HepG2 (cell line): ENCODE data around the gene LRRC3. TPM values are rescaled to one million over a fixed set of nuclear protein-coding genes. Genes with fewer than 3 reads are reported as not detected.

ENCODE experiments used
- AGO2 ChIP-seq: fragments of 200-400 bp; formaldehyde crosslinking; optimal IDR thresholded peaks from 2 replicates; pipeline ENCODE3; 2017; ENCODE audit warnings: mild to moderate bottlenecking, low read depth, low read length, moderate library complexity
- GABPA ChIP-seq, 2 experiments: IDR thresholded peaks; 2 replicates each; pipeline ENCODE4 v1.6.1; 2011 to 2016; ENCODE audit warnings: low read depth in 2 of 2, low read length in 1 of 2, missing biosample characterization in 1 of 2, missing genetic modification characterization in 1 of 2
- GABPB1 ChIP-seq: IDR thresholded peaks from 2 replicates; pipeline ENCODE4 v1.6.1; 2016; ENCODE audit warnings: mild to moderate bottlenecking, missing genetic modification reagents, moderate library complexity, missing compliant biosample characterization
- GFI1 ChIP-seq: sonication (generic); formaldehyde crosslinking; IDR thresholded peaks from 2 replicates; pipeline ENCODE4 v1.5.0; 2020; ENCODE audit warnings: missing genetic modification reagents, mild to moderate bottlenecking, borderline replicate concordance
- GPN1 ChIP-seq: sonication (generic); formaldehyde crosslinking; IDR thresholded peaks from 2 replicates; pipeline ENCODE4 v1.5.1; 2020; ENCODE audit warnings: missing genetic modification reagents, borderline replicate concordance
- HNRNPLL ChIP-seq: fragments of 200-400 bp; formaldehyde crosslinking; IDR thresholded peaks from 2 replicates; pipeline ENCODE4 v1.6.1; 2017; ENCODE audit warnings: mild to moderate bottlenecking, low read depth, low read length; ENCODE audit not compliant: poor library complexity, severe bottlenecking
- KDM2A ChIP-seq: sonication (generic); formaldehyde crosslinking; IDR thresholded peaks from 2 replicates; pipeline ENCODE4 v1.4.0; 2020; ENCODE audit warnings: low read depth, missing genetic modification reagents, borderline replicate concordance
- MXD4 ChIP-seq: IDR thresholded peaks from 2 replicates; pipeline ENCODE4 v1.6.1; 2016; ENCODE audit warnings: mild to moderate bottlenecking, missing biosample characterization, missing genetic modification reagents
- NFKB2 ChIP-seq: sonication (generic); formaldehyde crosslinking; IDR thresholded peaks from 2 replicates; pipeline ENCODE4 v1.4.0; 2020; ENCODE audit warnings: missing genetic modification reagents, borderline replicate concordance
- SP4 ChIP-seq: sonication (generic); formaldehyde crosslinking; IDR thresholded peaks from 2 replicates; pipeline ENCODE4 v1.8.1; 2023; ENCODE audit warnings: mild to moderate bottlenecking, missing genetic modification reagents
- THYN1 ChIP-seq: sonication (generic); formaldehyde crosslinking; IDR thresholded peaks from 2 replicates; pipeline ENCODE4 v1.8.1; 2023; ENCODE audit warnings: low read depth, mild to moderate bottlenecking, moderate library complexity, missing genetic modification reagents, borderline replicate concordance
- ZBTB38 ChIP-seq: sonication (generic); formaldehyde crosslinking; IDR thresholded peaks from 2 replicates; pipeline ENCODE4 v1.5.1; 2020; ENCODE audit warnings: mild to moderate bottlenecking, missing genetic modification reagents
- ZNF446 ChIP-seq: sonication (generic); formaldehyde crosslinking; IDR thresholded peaks from 2 replicates; pipeline ENCODE4 v1.5.0; 2020; ENCODE audit warnings: mild to moderate bottlenecking, missing genetic modification reagents
- ZNF619 ChIP-seq: sonication (generic); formaldehyde crosslinking; IDR thresholded peaks from 2 replicates; pipeline ENCODE4 v1.4.0; 2020; ENCODE audit warnings: mild to moderate bottlenecking, missing genetic modification reagents
- ZNF746 ChIP-seq: sonication (generic); formaldehyde crosslinking; IDR thresholded peaks from 2 replicates; pipeline ENCODE4 v1.8.0; 2022; ENCODE audit warnings: mild to moderate bottlenecking, missing genetic modification reagents
- ZNF768 ChIP-seq: sonication (generic); formaldehyde crosslinking; IDR thresholded peaks from 2 replicates; pipeline ENCODE4 v1.4.0; 2020; ENCODE audit warnings: missing genetic modification reagents
- polyA plus RNA-seq, 8 experiments: library from polyadenylated mRNA; depleted of rRNA in 3 of 8; stranded (reverse) in 7 of 8; unstranded in 1 of 8; fragments of >200 nt; fragmentation: Illumina TruSeq in 4 of 8; extraction: Trizol in 4 of 8; gene quantifications; 2 replicates each; pipeline versions ENCODE4 v1.2.1 to v1.2.3, GENCODE V29; 2011 to 2016; ENCODE audit warnings: low read depth in 4 of 8, missing spikeins in 1 of 8, mixed read lengths in 1 of 8; ENCODE audit not compliant: insufficient read depth in 1 of 8
- total RNA-seq, 5 experiments: library from RNA; depleted of rRNA; stranded (reverse); fragments of >200 nt; fragmentation: Illumina TruSeq; extraction: Trizol; gene quantifications; 2 replicates each; pipeline ENCODE4 v1.2.3, GENCODE V29; 2016; ENCODE audit warnings: low read depth in 1 of 5
- TF ChIP-seq, protein P1 (sequence below): sonication (generic); formaldehyde crosslinking; IDR thresholded peaks from 2 replicates; pipeline ENCODE4 v1.9.0; 2022; ENCODE audit warnings: missing genetic modification reagents, mild to moderate bottlenecking, borderline replicate concordance
- TF ChIP-seq, protein P2 (sequence below): sonication (generic); formaldehyde crosslinking; IDR thresholded peaks from 2 replicates; pipeline ENCODE4 v1.5.0; 2020; ENCODE audit warnings: mild to moderate bottlenecking, missing genetic modification reagents, moderate library complexity
- TF ChIP-seq, protein P3 (sequence below): sonication (generic); formaldehyde crosslinking; IDR thresholded peaks from 2 replicates; pipeline ENCODE4 v1.4.0; 2020; ENCODE audit warnings: low read depth, mild to moderate bottlenecking, missing genetic modification reagents
- TF ChIP-seq, protein P4 (sequence below): sonication (generic); formaldehyde crosslinking; IDR thresholded peaks from 2 replicates; pipeline ENCODE4 v1.4.0; 2020; ENCODE audit warnings: missing genetic modification reagents

The LRRC3 gene
- total and polyA plus RNA-seq, 2 of the 13 experiments (the other 11 are each of a cell fraction or from before 2014, with no cell fraction given) = 4.8 to 16.5 TPM

DNA sequence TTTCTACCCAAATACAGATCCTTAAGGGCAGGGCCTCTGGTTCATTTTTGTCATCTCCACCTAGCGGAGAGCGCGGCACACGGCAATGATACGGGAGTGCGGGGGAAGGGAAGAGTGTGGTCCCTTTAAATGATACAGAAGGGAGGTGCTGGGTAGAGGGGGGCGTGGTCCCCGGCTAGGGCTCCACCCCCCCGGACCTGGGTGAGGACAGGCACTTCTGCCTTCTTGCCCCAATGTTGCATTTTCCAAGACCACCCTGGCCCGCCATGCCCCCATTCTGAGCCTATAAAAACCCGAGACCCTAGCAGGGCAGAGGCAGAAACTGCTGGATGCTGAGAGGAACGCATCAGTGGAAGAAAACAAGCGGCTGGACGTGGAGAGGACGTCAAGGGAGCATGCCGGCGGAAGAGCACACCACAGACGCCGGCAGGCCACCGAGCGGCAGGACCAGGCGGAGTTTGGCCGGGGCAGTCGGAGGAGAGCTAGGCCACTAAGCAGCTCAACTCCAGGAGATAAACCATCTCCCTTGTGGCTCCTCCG, 30.0 kb downstream of the LRRC3 start (continued):
- TF ChIP-seq KDM2A (CRISPR knock-in tag) (0 out of 2 replicates have a peak, but pooled peaks have one; percentile 8), ZNF446 (no peak), NFKB2 (no peak), AGO2 (peak; percentile 61), GABPA (IDR thresholded peaks at IDR 0.05; ENCODE audit: low read depth, low read length) (no peak), GABPA (CRISPR knock-in tag; IDR thresholded peaks at IDR 0.05; ENCODE audit: low read depth) (peak; percentile 42; the same call in 1 of the 2 replicates), ZNF746 (no peak), THYN1 (CRISPR knock-in tag) (no peak), MXD4 (CRISPR knock-in tag) (0 out of 2 replicates have a peak, but pooled peaks have one; percentile 32), ZNF768 (CRISPR knock-in tag) (peak; percentile 78), GABPB1 (CRISPR knock-in tag) (peak; percentile 26; the same call in 1 of the 2 replicates), GFI1 (0 out of 2 replicates have a peak, but pooled peaks have one; percentile 42), SP4 (0 out of 2 replicates have a peak, but pooled peaks have one; percentile 43), HNRNPLL (peak; percentile 23), GPN1 (CRISPR knock-in tag) (no peak), ZBTB38 (CRISPR knock-in tag) (peak; percentile 99), ZNF619 (0 out of 2 replicates have a peak, but pooled peaks have one; percentile 63)
- TF ChIP-seq, protein P1, sequence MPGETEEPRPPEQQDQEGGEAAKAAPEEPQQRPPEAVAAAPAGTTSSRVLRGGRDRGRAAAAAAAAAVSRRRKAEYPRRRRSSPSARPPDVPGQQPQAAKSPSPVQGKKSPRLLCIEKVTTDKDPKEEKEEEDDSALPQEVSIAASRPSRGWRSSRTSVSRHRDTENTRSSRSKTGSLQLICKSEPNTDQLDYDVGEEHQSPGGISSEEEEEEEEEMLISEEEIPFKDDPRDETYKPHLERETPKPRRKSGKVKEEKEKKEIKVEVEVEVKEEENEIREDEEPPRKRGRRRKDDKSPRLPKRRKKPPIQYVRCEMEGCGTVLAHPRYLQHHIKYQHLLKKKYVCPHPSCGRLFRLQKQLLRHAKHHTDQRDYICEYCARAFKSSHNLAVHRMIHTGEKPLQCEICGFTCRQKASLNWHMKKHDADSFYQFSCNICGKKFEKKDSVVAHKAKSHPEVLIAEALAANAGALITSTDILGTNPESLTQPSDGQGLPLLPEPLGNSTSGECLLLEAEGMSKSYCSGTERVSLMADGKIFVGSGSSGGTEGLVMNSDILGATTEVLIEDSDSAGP (CRISPR knock-in tag) = peak; percentile 99
- TF ChIP-seq, protein P2, sequence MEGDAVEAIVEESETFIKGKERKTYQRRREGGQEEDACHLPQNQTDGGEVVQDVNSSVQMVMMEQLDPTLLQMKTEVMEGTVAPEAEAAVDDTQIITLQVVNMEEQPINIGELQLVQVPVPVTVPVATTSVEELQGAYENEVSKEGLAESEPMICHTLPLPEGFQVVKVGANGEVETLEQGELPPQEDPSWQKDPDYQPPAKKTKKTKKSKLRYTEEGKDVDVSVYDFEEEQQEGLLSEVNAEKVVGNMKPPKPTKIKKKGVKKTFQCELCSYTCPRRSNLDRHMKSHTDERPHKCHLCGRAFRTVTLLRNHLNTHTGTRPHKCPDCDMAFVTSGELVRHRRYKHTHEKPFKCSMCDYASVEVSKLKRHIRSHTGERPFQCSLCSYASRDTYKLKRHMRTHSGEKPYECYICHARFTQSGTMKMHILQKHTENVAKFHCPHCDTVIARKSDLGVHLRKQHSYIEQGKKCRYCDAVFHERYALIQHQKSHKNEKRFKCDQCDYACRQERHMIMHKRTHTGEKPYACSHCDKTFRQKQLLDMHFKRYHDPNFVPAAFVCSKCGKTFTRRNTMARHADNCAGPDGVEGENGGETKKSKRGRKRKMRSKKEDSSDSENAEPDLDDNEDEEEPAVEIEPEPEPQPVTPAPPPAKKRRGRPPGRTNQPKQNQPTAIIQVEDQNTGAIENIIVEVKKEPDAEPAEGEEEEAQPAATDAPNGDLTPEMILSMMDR (CRISPR knock-in tag) = peak; percentile 34; the same call in 1 of the 2 replicates
- TF ChIP-seq, protein P3, sequence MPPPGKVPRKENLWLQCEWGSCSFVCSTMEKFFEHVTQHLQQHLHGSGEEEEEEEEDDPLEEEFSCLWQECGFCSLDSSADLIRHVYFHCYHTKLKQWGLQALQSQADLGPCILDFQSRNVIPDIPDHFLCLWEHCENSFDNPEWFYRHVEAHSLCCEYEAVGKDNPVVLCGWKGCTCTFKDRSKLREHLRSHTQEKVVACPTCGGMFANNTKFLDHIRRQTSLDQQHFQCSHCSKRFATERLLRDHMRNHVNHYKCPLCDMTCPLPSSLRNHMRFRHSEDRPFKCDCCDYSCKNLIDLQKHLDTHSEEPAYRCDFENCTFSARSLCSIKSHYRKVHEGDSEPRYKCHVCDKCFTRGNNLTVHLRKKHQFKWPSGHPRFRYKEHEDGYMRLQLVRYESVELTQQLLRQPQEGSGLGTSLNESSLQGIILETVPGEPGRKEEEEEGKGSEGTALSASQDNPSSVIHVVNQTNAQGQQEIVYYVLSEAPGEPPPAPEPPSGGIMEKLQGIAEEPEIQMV (CRISPR knock-in tag) = peak; percentile 100
- TF ChIP-seq, protein P4, sequence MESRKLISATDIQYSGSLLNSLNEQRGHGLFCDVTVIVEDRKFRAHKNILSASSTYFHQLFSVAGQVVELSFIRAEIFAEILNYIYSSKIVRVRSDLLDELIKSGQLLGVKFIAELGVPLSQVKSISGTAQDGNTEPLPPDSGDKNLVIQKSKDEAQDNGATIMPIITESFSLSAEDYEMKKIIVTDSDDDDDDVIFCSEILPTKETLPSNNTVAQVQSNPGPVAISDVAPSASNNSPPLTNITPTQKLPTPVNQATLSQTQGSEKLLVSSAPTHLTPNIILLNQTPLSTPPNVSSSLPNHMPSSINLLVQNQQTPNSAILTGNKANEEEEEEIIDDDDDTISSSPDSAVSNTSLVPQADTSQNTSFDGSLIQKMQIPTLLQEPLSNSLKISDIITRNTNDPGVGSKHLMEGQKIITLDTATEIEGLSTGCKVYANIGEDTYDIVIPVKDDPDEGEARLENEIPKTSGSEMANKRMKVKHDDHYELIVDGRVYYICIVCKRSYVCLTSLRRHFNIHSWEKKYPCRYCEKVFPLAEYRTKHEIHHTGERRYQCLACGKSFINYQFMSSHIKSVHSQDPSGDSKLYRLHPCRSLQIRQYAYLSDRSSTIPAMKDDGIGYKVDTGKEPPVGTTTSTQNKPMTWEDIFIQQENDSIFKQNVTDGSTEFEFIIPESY (CRISPR knock-in tag) = peak; percentile 94
